ENCODE results near the gene HAPLN1. TPM values are rescaled to one million over a fixed set of nuclear protein-coding genes. Genes with fewer than 3 reads are reported as not detected.

HAPLN1 gene
- total RNA-seq (2022; extraction: Qiagen RNA extraction) = not detected in 5 replicates

DNA sequence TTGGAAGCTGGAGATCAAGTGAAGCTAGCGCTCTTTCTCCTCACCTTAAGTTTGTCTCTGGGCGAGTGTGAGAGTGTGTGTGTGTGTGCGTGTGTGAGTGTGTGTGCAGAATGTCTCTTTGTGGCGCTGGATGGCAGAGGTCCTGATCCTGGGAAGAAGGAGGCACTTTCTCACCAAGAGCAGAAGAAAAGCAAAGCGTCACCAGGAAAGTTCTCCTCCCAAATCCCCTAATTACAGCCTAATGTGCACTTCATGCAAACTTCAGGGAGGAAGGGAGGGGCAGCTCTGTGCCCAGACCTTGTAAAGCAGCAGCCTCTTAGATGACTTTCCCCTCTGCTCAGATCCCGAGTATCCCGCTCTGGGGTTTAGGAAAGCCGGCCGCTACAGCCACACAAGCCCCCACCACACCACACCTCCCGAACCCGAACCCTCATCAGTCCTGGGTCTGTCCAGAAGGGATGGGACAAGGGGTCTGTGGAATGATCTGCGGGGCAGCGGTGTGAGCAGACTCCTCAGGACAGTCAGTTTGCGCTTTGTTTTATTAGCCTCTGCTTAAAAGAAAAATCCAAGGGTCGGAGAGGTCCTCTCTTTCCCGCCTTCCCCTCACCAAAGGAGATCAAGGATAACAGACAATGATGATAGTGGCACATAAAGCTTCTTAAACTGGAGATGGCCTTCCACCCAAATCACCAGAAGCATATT lies at the start of gene HAPLN1:
TSS of gene HAPLN1 (minus strand) at position 20 of the 702 bp plus-strand sequence. CDS start 47,332 bp downstream, outside the sequence.

Other genes with a start within 250 kb of the HAPLN1 start
- gene VCAN, start 249.1 kb downstream of the HAPLN1 start, total RNA-seq (2022; extraction: Qiagen RNA extraction) = 6.7 to 15.0 TPM (median 9.9 TPM) in 5 replicates